IMR-90 (cell line): ENCODE data around the gene CLIC3. TPM values are rescaled to one million over a fixed set of nuclear protein-coding genes. Genes with fewer than 3 reads are reported as not detected.

Experiments used
- ATAC-seq: fragments of 200-7000 bp; cut with Tn5 transposase; 2 replicates; pipeline ENCODE4 v1.9.1; 2020; ENCODE audit warnings: low read depth, mild to moderate bottlenecking, moderate library complexity
- BruUV-seq: library from RNA; stranded (reverse); fragments of 400-500 nt; replicated peaks from 2 replicates; lab custom pipeline; 2021; lab: Mats Ljungman, UMichigan
- CTCF ChIA-PET: fragments of 300-600 bp; formaldehyde crosslinking; extraction: SDS; loops from one replicate; lab custom pipeline; 2021; ENCODE audit warnings: antibody characterized with exemption; lab: Yijun Ruan, JAX
- POLR2A ChIA-PET: fragments of 300-600 bp; sonication (Branson Sonifier 250); formaldehyde crosslinking; loops from one replicate; lab custom pipeline; 2022; ENCODE audit warnings: antibody characterized with exemption; ENCODE audit not compliant: unreplicated experiment; lab: Charles Lee
- DNase-seq: peaks from one replicate; pipeline ENCODE4 v3.0.0; 2013
- H2AFZ ChIP-seq: replicated peaks from 2 replicates; pipeline ENCODE3; 2013; ENCODE audit warnings: low read length, mild to moderate bottlenecking; ENCODE audit not compliant: poor library complexity
- H2AK5ac ChIP-seq: 2 replicates; pipeline ENCODE4 v1.6.1; 2013; ENCODE audit warnings: low read depth, low read length, inconsistent platforms
- H2AK9ac ChIP-seq: replicated peaks from 2 replicates; pipeline ENCODE3; 2013; ENCODE audit warnings: mild to moderate bottlenecking, low read depth, low read length, moderate library complexity; ENCODE audit not compliant: poor library complexity
- H2BK120ac ChIP-seq: 2 replicates; pipeline ENCODE4 v1.6.1; 2013; ENCODE audit warnings: low read depth, low read length, inconsistent platforms
- H2BK15ac ChIP-seq: 3 replicates; pipeline ENCODE4 v1.6.1; 2013; ENCODE audit warnings: low read depth, low read length, inconsistent platforms
- H2BK20ac ChIP-seq: 2 replicates; pipeline ENCODE4 v1.6.1; 2013; ENCODE audit warnings: low read depth, mild to moderate bottlenecking, inconsistent platforms, low read length, moderate library complexity
- H2BK5ac ChIP-seq: 2 replicates; pipeline ENCODE4 v1.6.1; 2013; ENCODE audit warnings: mild to moderate bottlenecking, low read depth, low read length, inconsistent platforms; ENCODE audit not compliant: poor library complexity, severe bottlenecking
- H3K14ac ChIP-seq: replicated peaks from 2 replicates; pipeline ENCODE4 v1.6.1; 2013; ENCODE audit warnings: low read depth, low read length, inconsistent platforms
- H3K18ac ChIP-seq: 2 replicates; pipeline ENCODE4 v1.6.1; 2013; ENCODE audit warnings: low read depth, low read length, control low read depth
- H3K23ac ChIP-seq: 2 replicates; pipeline ENCODE4 v1.6.1; 2013; ENCODE audit warnings: low read depth, low read length, inconsistent platforms
- H3K27ac ChIP-seq: 2 replicates; pipeline ENCODE4 v1.5.1; 2013; ENCODE audit warnings: mild to moderate bottlenecking, control low read depth, low read length; ENCODE audit not compliant: insufficient read depth
- H3K27me3 ChIP-seq: 2 replicates; pipeline ENCODE4 v1.6.1; 2013; ENCODE audit warnings: low read length; ENCODE audit not compliant: control insufficient read depth, insufficient read depth
- H3K36me3 ChIP-seq: 2 replicates; pipeline ENCODE4 v1.6.1; 2013; ENCODE audit warnings: low read length, mixed read lengths; ENCODE audit not compliant: control insufficient read depth, insufficient read depth
- H3K4ac ChIP-seq: 2 replicates; pipeline ENCODE4 v1.6.1; 2013; ENCODE audit warnings: low read depth, low read length, inconsistent platforms
- H3K4me1 ChIP-seq: 2 replicates; pipeline ENCODE4 v1.6.1; 2013; ENCODE audit warnings: low read length, mixed read lengths; ENCODE audit not compliant: control insufficient read depth, insufficient read depth
- H3K4me2 ChIP-seq: 2 replicates; pipeline ENCODE4 v1.6.1; 2013; ENCODE audit warnings: low read depth, mild to moderate bottlenecking, control low read depth, low read length, moderate library complexity
- H3K4me3 ChIP-seq: 2 replicates; pipeline ENCODE4 v1.5.1; 2013; ENCODE audit warnings: low read depth, mild to moderate bottlenecking, control low read depth, low read length, moderate library complexity; ENCODE audit not compliant: insufficient read depth
- H3K56ac ChIP-seq: 2 replicates; pipeline ENCODE4 v1.6.1; 2013; ENCODE audit warnings: low read length, inconsistent platforms; ENCODE audit not compliant: insufficient read depth; ENCODE audit errors: extremely low read depth
- H3K79me1 ChIP-seq, 2 experiments: 2 replicates each; pipeline ENCODE4 v1.6.1; 2013; ENCODE audit warnings: low read length in 2 of 2, inconsistent platforms in 1 of 2, low read depth in 1 of 2
- H3K9ac ChIP-seq: 2 replicates; pipeline ENCODE4 v1.6.1; 2013; ENCODE audit warnings: low read depth, low read length, control low read depth
- H3K9me1 ChIP-seq: 2 replicates; pipeline ENCODE4 v1.6.1; 2013; ENCODE audit warnings: low read length, inconsistent platforms; ENCODE audit not compliant: insufficient read depth
- H3K9me3 ChIP-seq: 2 replicates; pipeline ENCODE4 v1.6.1; 2013; ENCODE audit warnings: low read length; ENCODE audit not compliant: control insufficient read depth, insufficient read depth
- H4K20me1 ChIP-seq: 2 replicates; pipeline ENCODE4 v1.6.1; 2013; ENCODE audit warnings: low read length, inconsistent platforms; ENCODE audit not compliant: insufficient read depth
- H4K5ac ChIP-seq: 2 replicates; pipeline ENCODE4 v1.6.1; 2013; ENCODE audit warnings: mild to moderate bottlenecking, low read depth, low read length, control low read depth
- H4K8ac ChIP-seq, 2 experiments: 2 replicates each; pipeline ENCODE4 v1.6.1; 2013; ENCODE audit warnings: low read depth in 2 of 2, low read length in 2 of 2, control low read depth in 1 of 2, inconsistent platforms in 1 of 2
- H4K91ac ChIP-seq: 2 replicates; pipeline ENCODE4 v1.6.1; 2013; ENCODE audit warnings: low read depth, low read length, inconsistent platforms; ENCODE audit not compliant: insufficient read depth
- CHD1 ChIP-seq: IDR thresholded peaks from 2 replicates; pipeline ENCODE4 v1.6.1; 2012; ENCODE audit warnings: low read depth, low read length, improper control_type of control experiment
- MXI1 ChIP-seq: IDR thresholded peaks from 2 replicates; pipeline ENCODE4 v1.6.1; 2012; ENCODE audit warnings: low read depth, mild to moderate bottlenecking, low read length, moderate library complexity, borderline replicate concordance
- NFE2L2 ChIP-seq: fragments of 150-350 bp; IDR thresholded peaks from 2 replicates; pipeline ENCODE4 v1.6.1; 2016; ENCODE audit warnings: low read depth, mild to moderate bottlenecking, low read length
- POLR2A ChIP-seq: IDR thresholded peaks from 2 replicates; pipeline ENCODE4 v1.6.1; 2012; ENCODE audit warnings: mild to moderate bottlenecking, low read depth, low read length
- RAD21 ChIP-seq: IDR thresholded peaks from 2 replicates; pipeline ENCODE4 v1.6.1; 2012; ENCODE audit warnings: low read length, improper control_type of control experiment
- RCOR1 ChIP-seq: IDR thresholded peaks from 2 replicates; pipeline ENCODE4 v1.6.1; 2012; ENCODE audit warnings: mild to moderate bottlenecking, low read length, improper control_type of control experiment; ENCODE audit not compliant: insufficient replicate concordance
- RFX5 ChIP-seq: IDR thresholded peaks from 2 replicates; pipeline ENCODE4 v1.8.0; 2012; ENCODE audit warnings: low read depth, mild to moderate bottlenecking, low read length, moderate library complexity
- WGBS, 2 experiments: methylation state at CpG; one replicate each; pipeline versions ENCODE4 v1.1.5 to v1.1.7; 2013; ENCODE audit warnings: missing lambda C conversion rate in 2 of 2; ENCODE audit not compliant: insufficient read length in 1 of 2; ENCODE audit errors: extremely low coverage in 2 of 2; 5-methylcytosine and 5-hydroxymethylcytosine counted together
- dilution Hi-C: fragments of 300-500 bp; cut with HindIII; formaldehyde crosslinking; loops from one replicate; pipeline ENCODE4 v1.14.3; 2018; ENCODE audit warnings: low sequenced_read_pairs; ENCODE audit not compliant: unreplicated experiment
- in situ Hi-C: fragments of 300-500 bp; cut with MboI; formaldehyde crosslinking; loops from 3 replicates; pipeline ENCODE4 v1.14.3; 2019; ENCODE audit warnings: low sequenced_read_pairs, inconsistent platforms, mixed read lengths
- intact Hi-C: fragments of 100-400 bp; cut with micrococcal nuclease; formaldehyde crosslinking; loops from 2 replicates; pipeline ENCODE4 v1.10.0; 2022
- polyA plus RNA-seq, 3 experiments: library from polyadenylated mRNA; depleted of rRNA; stranded (reverse); fragments of >200 nt; gene quantifications; 2 replicates each; pipeline ENCODE4 v1.2.3, GENCODE V29; 2012; ENCODE audit warnings: low replicate concordance in 1 of 3
- total RNA-seq: library from RNA; depleted of rRNA; stranded (reverse); fragments of >200 nt; gene quantifications from 2 replicates; pipeline ENCODE4 v1.2.3, GENCODE V29; 2012
- TF ChIP-seq, protein P1 (sequence below): fragments of 150-350 bp; IDR thresholded peaks from 2 replicates; pipeline ENCODE4 v1.6.1; 2016; ENCODE audit warnings: low read depth, mild to moderate bottlenecking, low read length, moderate library complexity, borderline replicate concordance
- TF ChIP-seq, protein P2 (sequence below): conservative IDR thresholded peaks from 2 replicates; pipeline ENCODE4 v1.5.1; 2012; ENCODE audit warnings: mild to moderate bottlenecking, low read depth, low read length, improper control_type of control experiment

The CLIC3 gene
- total and polyA plus RNA-seq, 2 of the 4 experiments (the other 2 are of a cell fraction): 0.18 to 1.7 TPM

DNA sequence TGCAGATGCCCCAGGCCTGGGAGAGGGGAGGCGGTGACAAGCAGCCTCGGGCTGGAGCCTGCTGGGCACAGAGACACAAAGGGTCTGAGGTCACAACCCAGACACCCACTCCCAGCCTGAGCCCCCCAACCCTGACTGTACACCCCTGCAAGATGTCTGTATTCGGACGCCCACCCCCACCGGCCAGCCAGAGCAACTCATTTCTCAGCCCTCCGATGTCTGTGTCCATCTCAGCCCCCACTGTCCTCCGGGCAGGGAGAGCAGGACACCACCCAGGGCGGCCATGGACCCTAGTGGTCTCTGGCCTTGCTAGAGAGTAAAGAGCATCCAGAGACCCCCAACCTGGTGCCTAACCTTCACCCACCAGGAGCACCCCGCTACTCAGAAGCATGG, 40.4 kb downstream of the CLIC3 start:
- Histone ChIP-seq H3K9me1 (no peaks in the 10 kb centered on the region), H3K9ac (no peak overlapping the region), H2BK20ac (no peak overlapping the region), H4K20me1 (no peaks in the 10 kb centered on the region), H3K18ac (no peak overlapping the region), H2BK120ac (no peak overlapping the region), H3K27ac (no peak overlapping the region), H3K36me3 (no peaks in the 10 kb centered on the region), H4K5ac (no peak overlapping the region), H3K9me3 (peaks cover 3% of the 10 kb centered on the region), H4K8ac (no peak overlapping the region), H2BK5ac (no peak overlapping the region), H3K79me1 (no peaks in the 10 kb centered on the region), H3K4me2 (no peak overlapping the region), H3K4ac (no peak overlapping the region), H2BK15ac (no peak overlapping the region), H3K14ac (no peak overlapping the region), H3K23ac (no peak overlapping the region), H4K91ac (no peak overlapping the region), H3K56ac (no peak overlapping the region), H3K27me3 (peaks cover 25% of the 10 kb centered on the region), H3K4me1 (no peaks in the 10 kb centered on the region), H2AK9ac (no peak overlapping the region), H3K4me3 (no peak overlapping the region), H2AFZ (no peak overlapping the region), H2AK5ac (no peak overlapping the region)
- in situ Hi-C loops (no loop called here), intact Hi-C loops (no loop called here), dilution Hi-C loops (no loop called here)
- no TSS peak for BruUV-seq
- ATAC-seq (no peak), DNase-seq (no peak)
- ChIA-PET POLR2A (no interaction called here), CTCF (no interaction called here)
- 82% methylated on average over 6 of the region's 9 CpGs; no CpG with 5 or more reads in 1 of the 2 experiments for WGBS, 2 experiments
- no peak for TF ChIP-seq CHD1
- TF ChIP-seq, protein P1, sequence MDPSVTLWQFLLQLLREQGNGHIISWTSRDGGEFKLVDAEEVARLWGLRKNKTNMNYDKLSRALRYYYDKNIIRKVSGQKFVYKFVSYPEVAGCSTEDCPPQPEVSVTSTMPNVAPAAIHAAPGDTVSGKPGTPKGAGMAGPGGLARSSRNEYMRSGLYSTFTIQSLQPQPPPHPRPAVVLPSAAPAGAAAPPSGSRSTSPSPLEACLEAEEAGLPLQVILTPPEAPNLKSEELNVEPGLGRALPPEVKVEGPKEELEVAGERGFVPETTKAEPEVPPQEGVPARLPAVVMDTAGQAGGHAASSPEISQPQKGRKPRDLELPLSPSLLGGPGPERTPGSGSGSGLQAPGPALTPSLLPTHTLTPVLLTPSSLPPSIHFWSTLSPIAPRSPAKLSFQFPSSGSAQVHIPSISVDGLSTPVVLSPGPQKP: no peak
- no peak for TF ChIP-seq RCOR1
- no peak for TF ChIP-seq NFE2L2
- no peak for TF ChIP-seq RFX5
- no peak for TF ChIP-seq POLR2A
- TF ChIP-seq, protein P2, sequence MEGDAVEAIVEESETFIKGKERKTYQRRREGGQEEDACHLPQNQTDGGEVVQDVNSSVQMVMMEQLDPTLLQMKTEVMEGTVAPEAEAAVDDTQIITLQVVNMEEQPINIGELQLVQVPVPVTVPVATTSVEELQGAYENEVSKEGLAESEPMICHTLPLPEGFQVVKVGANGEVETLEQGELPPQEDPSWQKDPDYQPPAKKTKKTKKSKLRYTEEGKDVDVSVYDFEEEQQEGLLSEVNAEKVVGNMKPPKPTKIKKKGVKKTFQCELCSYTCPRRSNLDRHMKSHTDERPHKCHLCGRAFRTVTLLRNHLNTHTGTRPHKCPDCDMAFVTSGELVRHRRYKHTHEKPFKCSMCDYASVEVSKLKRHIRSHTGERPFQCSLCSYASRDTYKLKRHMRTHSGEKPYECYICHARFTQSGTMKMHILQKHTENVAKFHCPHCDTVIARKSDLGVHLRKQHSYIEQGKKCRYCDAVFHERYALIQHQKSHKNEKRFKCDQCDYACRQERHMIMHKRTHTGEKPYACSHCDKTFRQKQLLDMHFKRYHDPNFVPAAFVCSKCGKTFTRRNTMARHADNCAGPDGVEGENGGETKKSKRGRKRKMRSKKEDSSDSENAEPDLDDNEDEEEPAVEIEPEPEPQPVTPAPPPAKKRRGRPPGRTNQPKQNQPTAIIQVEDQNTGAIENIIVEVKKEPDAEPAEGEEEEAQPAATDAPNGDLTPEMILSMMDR: no peak
- TF ChIP-seq RAD21: no peak
- no peak for TF ChIP-seq MXI1
